AG10803 (cell line): Measurements from ENCODE around the gene SCN4A.
"Not testable (repeated sequence)": the region's sequence is repeated elsewhere in the genome, so short reads cannot be mapped to it uniquely, and the experiment has no call there.

Experiments
- DNase-seq: peaks from one replicate; pipeline ENCODE4 v3.0.0; 2010; ENCODE audit warnings: low read depth
- H3K4me3 ChIP-seq: 2 replicates; pipeline ENCODE4 v1.5.1; 2011; ENCODE audit warnings: mild to moderate bottlenecking, low read length, control low read depth
- TF ChIP-seq, protein P1 (sequence below): conservative IDR thresholded peaks from 2 replicates; pipeline ENCODE4 v1.5.1; 2011; ENCODE audit warnings: mild to moderate bottlenecking, low read length, control low read depth, inconsistent platforms

Gene SCN4A

DNA sequence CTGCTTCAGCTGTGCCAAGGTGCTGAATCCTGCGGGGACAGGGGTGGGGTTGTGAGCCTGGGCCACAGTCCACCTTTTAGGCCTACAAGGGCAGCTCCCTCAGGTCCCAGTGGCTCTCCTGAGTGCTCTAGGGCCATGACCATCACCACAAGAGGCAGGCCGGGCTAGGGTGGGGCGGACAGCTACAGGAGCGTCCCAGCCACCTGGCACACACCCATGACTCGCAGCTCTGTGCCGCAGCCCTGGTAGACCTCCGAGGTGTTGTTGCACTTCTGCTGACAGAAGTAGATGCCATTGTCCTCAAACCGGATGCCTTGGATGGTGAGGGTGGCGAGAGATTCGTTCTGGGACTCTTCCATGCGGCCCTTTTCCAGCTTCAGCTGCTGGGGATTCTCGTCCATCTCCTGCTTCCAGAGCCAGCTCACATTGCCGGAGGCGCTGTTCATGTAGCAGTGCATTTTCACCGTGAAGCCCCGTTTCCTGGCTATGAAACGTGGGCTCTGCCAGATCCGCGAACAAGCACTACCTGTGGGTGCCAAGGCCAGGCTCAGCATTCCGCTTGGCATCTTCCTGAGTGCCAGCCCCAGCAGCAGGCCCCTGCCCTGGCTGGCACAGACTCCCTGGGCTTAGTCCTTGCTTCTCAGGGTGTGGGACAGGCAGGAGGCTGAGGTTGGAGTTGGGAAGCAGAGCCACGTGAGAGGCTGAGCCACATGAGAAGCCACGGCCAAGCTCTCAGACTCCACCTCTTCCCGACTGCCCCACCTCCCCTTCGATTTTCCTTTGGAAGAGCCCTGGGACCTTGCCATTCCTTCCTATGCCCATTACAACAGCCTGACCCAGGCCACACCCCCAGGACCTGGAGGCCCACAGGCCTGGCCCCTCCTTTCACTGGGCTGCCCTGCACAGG, 42.6 kb downstream of the SCN4A start:
- TF ChIP-seq, protein P1, sequence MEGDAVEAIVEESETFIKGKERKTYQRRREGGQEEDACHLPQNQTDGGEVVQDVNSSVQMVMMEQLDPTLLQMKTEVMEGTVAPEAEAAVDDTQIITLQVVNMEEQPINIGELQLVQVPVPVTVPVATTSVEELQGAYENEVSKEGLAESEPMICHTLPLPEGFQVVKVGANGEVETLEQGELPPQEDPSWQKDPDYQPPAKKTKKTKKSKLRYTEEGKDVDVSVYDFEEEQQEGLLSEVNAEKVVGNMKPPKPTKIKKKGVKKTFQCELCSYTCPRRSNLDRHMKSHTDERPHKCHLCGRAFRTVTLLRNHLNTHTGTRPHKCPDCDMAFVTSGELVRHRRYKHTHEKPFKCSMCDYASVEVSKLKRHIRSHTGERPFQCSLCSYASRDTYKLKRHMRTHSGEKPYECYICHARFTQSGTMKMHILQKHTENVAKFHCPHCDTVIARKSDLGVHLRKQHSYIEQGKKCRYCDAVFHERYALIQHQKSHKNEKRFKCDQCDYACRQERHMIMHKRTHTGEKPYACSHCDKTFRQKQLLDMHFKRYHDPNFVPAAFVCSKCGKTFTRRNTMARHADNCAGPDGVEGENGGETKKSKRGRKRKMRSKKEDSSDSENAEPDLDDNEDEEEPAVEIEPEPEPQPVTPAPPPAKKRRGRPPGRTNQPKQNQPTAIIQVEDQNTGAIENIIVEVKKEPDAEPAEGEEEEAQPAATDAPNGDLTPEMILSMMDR, result no peak
- H3K4me3 ChIP-seq, result no peak overlapping the region
- DNase-seq, result no peak

DNA sequence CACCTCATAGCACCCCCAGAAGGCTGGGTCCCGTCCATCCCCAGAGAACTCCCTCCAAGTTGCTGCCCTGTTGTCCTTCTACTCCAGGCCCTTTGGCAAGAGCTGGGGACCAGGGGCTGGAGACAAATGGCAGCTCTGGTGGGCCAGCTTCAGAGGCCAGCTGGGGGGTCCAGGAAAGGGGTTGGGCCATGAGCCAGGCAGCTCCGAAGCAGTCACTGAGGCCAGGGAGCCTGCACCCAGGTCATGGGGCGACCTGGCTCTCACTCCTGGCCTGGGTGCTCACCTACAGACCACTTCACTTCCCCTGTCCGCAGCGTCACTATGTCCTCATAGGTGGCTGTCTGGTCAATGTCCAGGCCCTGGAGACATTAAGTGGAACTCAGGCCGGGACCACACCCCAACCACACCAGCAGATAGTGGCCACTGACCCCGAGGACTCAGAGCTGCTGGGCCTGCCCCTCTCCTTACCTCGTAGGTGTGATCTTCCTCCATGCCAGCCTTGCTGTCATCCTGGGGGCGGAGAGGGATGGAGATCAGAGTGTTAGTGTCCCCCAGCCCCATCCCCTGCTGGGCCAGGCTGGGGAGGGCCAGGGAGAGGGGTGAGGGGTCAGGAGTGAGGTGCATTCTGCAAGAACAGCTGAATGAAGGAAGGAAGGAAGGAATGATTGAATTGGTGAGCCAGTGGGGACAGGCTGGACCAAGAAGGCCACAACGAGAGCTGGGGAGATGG, 43.6 kb downstream of the SCN4A start:
- H3K4me3 ChIP-seq, result no peak overlapping the region
- TF ChIP-seq, protein P1, result no peak
- no peak for DNase-seq

DNA sequence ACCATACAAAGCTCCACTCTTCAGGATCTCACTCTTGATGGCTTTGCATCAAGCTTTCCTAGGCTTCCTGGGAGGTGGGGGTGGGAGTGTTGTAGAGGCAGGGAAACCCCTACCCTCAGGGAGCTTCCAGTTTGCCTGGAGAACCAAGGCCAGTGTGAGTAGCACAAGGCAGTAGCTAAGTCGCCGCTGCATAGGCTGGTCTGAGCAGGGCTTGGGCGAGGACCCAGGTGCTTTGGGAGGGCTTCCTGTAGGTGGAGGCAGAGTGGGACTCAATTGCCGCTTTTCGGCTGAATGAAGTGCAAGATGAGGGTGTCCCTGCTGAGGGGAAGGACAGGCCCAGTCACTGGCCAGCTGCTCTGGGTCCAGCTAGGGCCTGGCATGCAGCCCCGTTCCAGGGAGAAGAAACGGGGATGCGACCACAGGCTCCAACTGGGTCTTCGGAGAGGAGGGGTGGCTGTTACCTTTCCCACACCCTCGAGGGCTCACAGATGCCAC, 44.5 kb downstream of the SCN4A start:
- DNase-seq, result no peak
- H3K4me3 ChIP-seq, result no peak overlapping the region
- TF ChIP-seq, protein P1, result no peak

DNA sequence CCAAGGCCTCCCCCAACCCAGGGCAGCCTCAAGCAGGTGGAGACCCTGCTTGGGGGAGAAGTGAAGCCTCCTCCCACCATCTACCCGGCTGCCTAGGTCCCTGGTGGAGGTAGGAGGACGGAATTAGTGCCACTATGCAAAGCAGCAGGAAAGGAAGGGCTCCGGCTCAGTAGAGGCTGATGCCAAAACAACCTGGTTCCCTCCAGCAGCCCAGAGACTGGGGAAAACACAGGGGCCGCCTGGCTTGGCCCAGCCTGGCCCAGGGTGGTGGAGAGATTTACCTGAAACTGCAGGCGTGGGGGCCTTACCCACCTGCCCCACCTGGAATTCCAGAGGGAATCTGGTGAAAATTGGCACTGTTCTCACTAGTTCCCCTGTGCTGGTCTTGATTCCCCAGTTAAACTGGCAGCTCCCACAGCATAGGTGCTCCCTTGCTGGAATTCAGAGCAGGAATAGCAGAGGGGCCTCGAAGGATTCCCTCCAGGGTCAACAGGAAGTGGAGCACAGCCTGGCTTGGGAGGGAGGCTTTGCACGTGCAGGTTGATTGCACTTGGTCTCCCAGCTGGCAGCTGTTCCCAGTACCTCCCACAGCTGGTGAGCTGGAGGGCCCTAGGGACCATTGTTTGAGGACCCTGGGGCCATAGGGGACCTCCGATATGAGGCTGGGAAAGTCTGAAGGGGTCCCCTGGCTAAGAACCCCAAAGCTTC, 45.1 kb downstream of the SCN4A start:
- no peak for DNase-seq
- TF ChIP-seq, protein P1, result no peak
- H3K4me3 ChIP-seq, result no peak overlapping the region

DNA sequence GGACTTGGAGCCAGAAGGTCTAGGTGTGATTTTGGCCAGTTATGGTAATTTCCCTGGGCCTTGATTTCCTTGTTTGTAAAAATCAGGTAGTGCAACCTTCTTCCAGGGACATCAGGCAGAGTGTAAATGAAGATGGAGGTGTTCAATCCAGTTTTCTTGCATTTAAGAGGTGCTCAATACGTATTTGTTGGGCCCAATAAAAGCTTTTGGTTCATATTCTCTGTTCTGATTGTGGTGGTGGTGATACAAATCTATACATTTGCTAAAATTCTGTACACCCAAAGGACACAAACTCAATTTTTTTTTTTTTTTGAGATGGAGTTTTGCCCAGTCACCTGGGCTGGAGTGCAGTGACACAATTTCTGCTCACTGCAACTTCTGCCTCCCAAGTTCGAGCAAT, 46.6 kb downstream of the SCN4A start:
- TF ChIP-seq, protein P1, result no peak
- H3K4me3 ChIP-seq, result no peak overlapping the region
- no peak for DNase-seq

DNA sequence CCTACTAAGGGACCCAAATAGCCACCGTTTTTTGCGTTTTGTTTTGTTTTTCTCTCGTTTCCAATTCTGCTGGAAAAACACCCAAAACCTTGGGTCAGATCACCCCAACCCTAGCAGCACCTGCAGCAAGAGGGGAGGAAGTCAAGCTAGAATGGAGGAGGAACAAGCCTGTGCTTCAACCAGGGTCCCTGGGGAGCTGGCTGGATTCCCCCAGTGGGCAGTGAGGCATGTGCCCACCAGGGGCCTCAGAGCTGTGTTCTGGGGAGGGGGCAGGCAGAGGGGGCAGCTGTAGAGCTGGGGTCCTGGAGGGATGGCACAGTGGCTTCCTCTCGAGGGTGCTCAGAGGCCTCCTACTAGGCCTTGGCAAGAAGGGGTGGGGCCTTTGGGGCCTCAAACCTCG, 47.1 kb downstream of the SCN4A start:
- no peak overlapping the region for H3K4me3 ChIP-seq
- no peak for DNase-seq
- TF ChIP-seq, protein P1, result no peak

DNA sequence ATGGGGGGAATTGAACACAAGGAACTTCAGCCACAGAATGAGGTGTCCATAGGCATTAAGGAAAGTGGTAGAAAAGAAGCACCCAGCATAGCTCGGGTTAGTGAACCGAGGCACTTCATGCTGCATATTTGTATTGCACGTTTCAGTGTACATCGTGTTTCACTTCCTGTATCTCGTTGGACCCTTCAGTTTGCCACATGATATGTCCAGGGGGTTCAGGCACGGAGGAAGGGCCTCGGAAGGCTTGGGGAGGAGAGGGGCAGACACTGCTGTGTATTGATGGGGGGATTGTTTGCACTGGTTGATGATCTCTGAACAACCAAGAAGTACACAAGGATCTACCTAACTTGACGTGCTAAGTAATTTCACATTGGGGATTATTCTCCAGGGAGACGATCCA, 50.3 kb downstream of the SCN4A start:
- DNase-seq, result not testable (repeated sequence)

DNA sequence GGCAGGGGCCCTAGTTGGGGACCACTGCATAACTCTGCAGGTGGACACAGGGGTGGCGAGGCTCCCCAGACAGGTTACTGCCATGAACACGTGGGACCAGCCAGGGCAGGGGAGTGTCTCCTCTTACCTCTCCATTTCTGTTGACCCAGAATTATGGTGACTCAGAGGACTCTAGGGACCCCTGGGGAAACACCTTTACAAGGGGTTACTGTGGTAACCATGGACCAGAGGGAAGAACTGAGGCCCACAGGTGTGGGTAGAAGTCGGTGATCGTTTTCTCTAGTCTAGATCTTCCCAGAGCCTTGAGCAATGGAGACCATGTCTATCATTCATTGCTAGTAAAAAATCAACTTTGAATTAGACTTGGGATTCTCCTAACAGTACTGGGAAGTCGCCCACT, 51.9 kb downstream of the SCN4A start:
- H3K4me3 ChIP-seq, DNase-seq: not testable (repeated sequence)

More for the DNA sequence above, 50.3 kb downstream of the SCN4A start:
- H3K4me3 ChIP-seq, result not testable (repeated sequence)

DNA sequence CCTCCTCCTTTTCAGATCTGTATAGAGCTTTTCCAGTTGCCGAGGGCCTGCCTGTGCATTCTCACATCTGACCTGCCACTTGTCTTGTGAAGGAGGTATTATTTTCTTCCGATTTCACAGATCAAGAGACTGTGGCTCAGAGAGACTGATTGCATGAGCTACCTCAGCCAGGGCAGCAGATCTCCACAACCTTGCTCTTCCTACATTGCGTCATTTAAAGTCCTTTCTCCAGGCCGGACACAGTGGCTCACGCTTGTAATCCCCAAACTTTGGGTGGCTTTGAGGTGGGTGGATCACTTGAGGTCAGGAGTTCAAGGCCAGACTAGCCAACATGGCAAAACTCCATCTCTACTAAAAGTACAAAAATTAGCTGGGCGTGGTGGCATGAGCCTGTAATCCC, 52.7 kb downstream of the SCN4A start:
- H3K4me3 ChIP-seq, DNase-seq: not testable (repeated sequence)
